ENCODE data around the gene CTTNBP2. TPM values are rescaled to one million over a fixed set of nuclear protein-coding genes. Genes with fewer than 3 reads are reported as not detected.
A peak's percentile ranks its signal among the peaks of the same experiment; 100 is the strongest.

The CTTNBP2 gene
- total and polyA plus RNA-seq, 5 donors from 2014 or later, result not detected

DNA sequence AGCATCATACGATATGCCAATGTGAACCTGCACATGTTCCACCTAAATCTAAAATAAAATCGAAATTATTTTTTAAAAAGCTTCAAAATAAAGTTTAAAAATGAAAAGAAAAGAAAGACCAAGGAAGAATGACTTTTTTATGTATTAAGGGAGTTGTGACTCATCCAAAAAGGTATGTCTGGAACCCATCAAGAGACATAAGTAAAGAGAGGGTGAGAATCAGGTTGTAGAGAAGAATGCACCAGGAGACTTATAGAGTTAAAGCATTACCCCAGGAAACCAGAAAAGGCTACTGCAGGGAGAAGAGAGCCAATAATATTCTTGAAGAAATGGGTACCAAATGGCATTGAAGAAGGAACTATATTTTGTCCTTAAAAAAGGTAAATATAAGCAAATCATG lies 69.8 kb downstream of the CTTNBP2 start:
- Mint-ChIP-seq H3K27ac (no peak overlapping the region), H3K4me3 (peak overlapping the region in 1 of 4 donors; percentile 63), H3K36me3 (no peaks in the 10 kb centered on the region), H3K4me1 (no peaks in the 10 kb centered on the region), H3K27me3 (no peaks in the 10 kb centered on the region), H3K9me3 (no peaks in the 10 kb centered on the region)
- ATAC-seq (ENCODE audit: low read depth in 2 of 2) (no peak), DNase-seq (no peak)
- no peak overlapping the region for H3K4me3 ChIP-seq (ENCODE audit: low read depth, low read length)
- H3K27ac ChIP-seq (ENCODE audit: insufficient read depth, low read length, poor library complexity, severe bottlenecking), result no peak overlapping the region
- H3K4me1 ChIP-seq (ENCODE audit: control insufficient read depth, insufficient read depth, low read length, poor library complexity, severe bottlenecking), result no peaks in the 10 kb centered on the region
- no peaks in the 10 kb centered on the region for H3K27me3 ChIP-seq (ENCODE audit: control insufficient read depth, insufficient read depth, low read length)
- no peaks in the 10 kb centered on the region for H3K36me3 ChIP-seq (ENCODE audit: control insufficient read depth, insufficient read depth, low read length)
- no peaks in the 10 kb centered on the region for H3K9me3 ChIP-seq (ENCODE audit: control insufficient read depth in 2 of 2, low read length in 2 of 2)

DNA sequence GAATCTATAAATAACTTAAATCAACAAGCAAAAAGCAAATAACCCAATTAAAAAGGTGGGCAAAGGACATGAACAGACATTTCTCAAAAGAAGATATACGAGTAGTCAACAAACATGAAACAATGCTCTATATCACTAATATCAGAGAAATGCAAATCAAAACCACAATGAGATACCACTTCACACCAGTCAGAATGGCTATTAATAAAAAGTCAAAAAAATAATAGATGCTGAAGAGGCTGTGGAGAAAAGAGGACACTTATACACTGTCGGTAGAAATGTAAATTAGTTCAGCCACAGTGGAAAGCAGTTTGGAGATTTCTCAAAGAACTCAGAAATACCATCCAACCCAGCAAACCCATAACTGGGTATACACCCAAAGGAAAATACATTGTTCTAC lies 70.6 kb downstream of the CTTNBP2 start:
- Histone ChIP-seq H3K36me3 (ENCODE audit: control insufficient read depth, insufficient read depth, low read length) (no peaks in the 10 kb centered on the region), H3K4me3 (ENCODE audit: low read depth, low read length) (no peak overlapping the region), H3K9me3 (ENCODE audit: control insufficient read depth in 2 of 2, low read length in 2 of 2) (no peaks in the 10 kb centered on the region), H3K27me3 (ENCODE audit: control insufficient read depth, insufficient read depth, low read length) (no peaks in the 10 kb centered on the region), H3K4me1 (ENCODE audit: control insufficient read depth, insufficient read depth, low read length, poor library complexity, severe bottlenecking) (no peaks in the 10 kb centered on the region), H3K27ac (ENCODE audit: insufficient read depth, low read length, poor library complexity, severe bottlenecking) (no peak overlapping the region)
- no peak for DNase-seq
- Mint-ChIP-seq H3K4me1 (no peaks in the 10 kb centered on the region), H3K36me3 (no peaks in the 10 kb centered on the region), H3K4me3 (no peak overlapping the region), H3K27ac (no peak overlapping the region), H3K9me3 (no peaks in the 10 kb centered on the region), H3K27me3 (no peaks in the 10 kb centered on the region)
- no peak for ATAC-seq (ENCODE audit: low read depth in 2 of 2)

DNA sequence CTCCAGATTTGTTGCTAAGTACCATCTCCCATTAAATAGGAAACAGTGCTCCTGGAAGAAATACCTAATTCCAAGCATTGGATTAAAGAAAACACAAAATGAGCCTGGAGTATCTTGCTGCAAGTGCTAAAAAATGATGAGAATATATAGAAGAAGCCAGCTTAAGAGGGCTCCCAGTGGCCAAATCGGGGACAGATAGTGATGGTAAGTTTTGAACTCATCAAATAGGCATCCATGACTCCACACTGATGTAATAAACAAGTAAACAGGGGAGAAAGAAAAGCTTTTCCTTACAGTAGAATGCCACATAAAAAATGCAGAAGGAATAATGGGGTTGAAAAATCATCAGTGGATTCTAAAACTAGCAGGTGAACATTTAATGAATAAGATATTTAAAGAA lies 72.4 kb downstream of the CTTNBP2 start:
- no peaks in the 10 kb centered on the region for H3K4me1 Mint-ChIP-seq

DNA sequence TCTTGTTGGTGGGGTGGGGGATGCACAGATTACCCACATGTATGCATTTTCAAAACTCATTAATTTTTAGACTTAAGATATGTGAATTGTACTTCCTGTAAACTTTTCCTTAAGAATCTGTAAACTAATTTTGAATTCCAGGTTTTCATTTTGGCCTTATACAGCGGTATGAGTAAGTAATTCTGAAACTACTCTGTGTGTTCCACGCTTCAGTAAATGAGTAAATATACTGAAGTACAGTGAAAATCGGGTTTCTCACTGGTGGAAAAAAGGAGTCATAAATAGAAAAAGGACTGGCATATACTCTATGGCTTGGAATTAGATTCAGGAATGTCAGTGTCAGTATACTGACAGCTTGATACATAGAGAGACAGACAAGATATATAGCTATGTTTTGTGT lies 72.8 kb downstream of the CTTNBP2 start:
- H3K27ac ChIP-seq (ENCODE audit: insufficient read depth, low read length, poor library complexity, severe bottlenecking), result no peak overlapping the region
- ATAC-seq (ENCODE audit: low read depth in 2 of 2), result no peak
- H3K9me3 ChIP-seq (ENCODE audit: control insufficient read depth in 2 of 2, low read length in 2 of 2), result no peaks in the 10 kb centered on the region
- Mint-ChIP-seq H3K27ac (no peak overlapping the region), H3K4me1 (no peaks in the 10 kb centered on the region), H3K9me3 (peaks cover 0 to 3% (median 0%) of the 10 kb centered on the region in 7 donors), H3K4me3 (no peak overlapping the region), H3K27me3 (no peaks in the 10 kb centered on the region), H3K36me3 (no peaks in the 10 kb centered on the region)
- DNase-seq, result no peak
- no peaks in the 10 kb centered on the region for H3K4me1 ChIP-seq (ENCODE audit: control insufficient read depth, insufficient read depth, low read length, poor library complexity, severe bottlenecking)
- no peaks in the 10 kb centered on the region for H3K36me3 ChIP-seq (ENCODE audit: control insufficient read depth, insufficient read depth, low read length)
- no peak overlapping the region for H3K4me3 ChIP-seq (ENCODE audit: low read depth, low read length)
- no peaks in the 10 kb centered on the region for H3K27me3 ChIP-seq (ENCODE audit: control insufficient read depth, insufficient read depth, low read length)

More for the DNA sequence above, 72.4 kb downstream of the CTTNBP2 start:
- Histone ChIP-seq H3K9me3 (ENCODE audit: control insufficient read depth in 2 of 2, low read length in 2 of 2) (no peaks in the 10 kb centered on the region), H3K4me1 (ENCODE audit: control insufficient read depth, insufficient read depth, low read length, poor library complexity, severe bottlenecking) (no peaks in the 10 kb centered on the region), H3K27ac (ENCODE audit: insufficient read depth, low read length, poor library complexity, severe bottlenecking) (no peak overlapping the region), H3K4me3 (ENCODE audit: low read depth, low read length) (no peak overlapping the region), H3K27me3 (ENCODE audit: control insufficient read depth, insufficient read depth, low read length) (no peaks in the 10 kb centered on the region), H3K36me3 (ENCODE audit: control insufficient read depth, insufficient read depth, low read length) (no peaks in the 10 kb centered on the region)
- ATAC-seq (ENCODE audit: low read depth in 2 of 2), result no peak
- H3K36me3 Mint-ChIP-seq, result no peaks in the 10 kb centered on the region
- H3K9me3 Mint-ChIP-seq, result peaks cover 0 to 3% (median 0%) of the 10 kb centered on the region in 7 donors
- H3K27ac Mint-ChIP-seq, result no peak overlapping the region
- H3K27me3 Mint-ChIP-seq, result no peaks in the 10 kb centered on the region
- H3K4me3 Mint-ChIP-seq, result no peak overlapping the region
- no peak for DNase-seq

DNA sequence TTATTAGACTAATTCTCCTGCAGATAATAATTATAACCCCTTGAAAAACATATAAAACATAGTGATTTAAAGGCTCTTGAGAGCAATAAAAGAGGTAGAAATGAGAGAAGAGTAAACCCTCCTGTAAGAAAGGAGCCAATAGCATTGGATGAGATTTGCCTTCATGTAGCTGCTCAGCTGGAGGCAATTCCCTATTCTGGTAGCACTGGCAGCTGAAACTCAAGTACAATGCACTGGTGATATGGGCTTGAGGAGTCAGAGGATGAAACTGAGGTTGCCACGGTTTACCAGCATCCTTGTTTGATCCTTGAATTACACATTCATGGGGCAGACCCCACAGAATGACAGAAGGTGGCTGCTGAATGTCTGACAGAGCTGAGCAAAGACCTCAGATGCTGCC lies 76.4 kb downstream of the CTTNBP2 start:
- H3K27me3 Mint-ChIP-seq, result no peaks in the 10 kb centered on the region
- H3K27ac Mint-ChIP-seq, result no peak overlapping the region
- DNase-seq (no peak), ATAC-seq (ENCODE audit: low read depth in 2 of 2) (no peak)
- Histone ChIP-seq H3K27me3 (ENCODE audit: control insufficient read depth, insufficient read depth, low read length) (no peaks in the 10 kb centered on the region), H3K4me3 (ENCODE audit: low read depth, low read length) (no peak overlapping the region), H3K4me1 (ENCODE audit: control insufficient read depth, insufficient read depth, low read length, poor library complexity, severe bottlenecking) (no peaks in the 10 kb centered on the region), H3K36me3 (ENCODE audit: control insufficient read depth, insufficient read depth, low read length) (no peaks in the 10 kb centered on the region), H3K9me3 (ENCODE audit: control insufficient read depth in 2 of 2, low read length in 2 of 2) (no peaks in the 10 kb centered on the region), H3K27ac (ENCODE audit: insufficient read depth, low read length, poor library complexity, severe bottlenecking) (no peak overlapping the region)
- H3K4me1 Mint-ChIP-seq, result no peaks in the 10 kb centered on the region
- peaks cover 0 to 3% (median 0%) of the 10 kb centered on the region in 7 donors for H3K9me3 Mint-ChIP-seq
- H3K4me3 Mint-ChIP-seq, result no peak overlapping the region
- no peaks in the 10 kb centered on the region for H3K36me3 Mint-ChIP-seq

DNA sequence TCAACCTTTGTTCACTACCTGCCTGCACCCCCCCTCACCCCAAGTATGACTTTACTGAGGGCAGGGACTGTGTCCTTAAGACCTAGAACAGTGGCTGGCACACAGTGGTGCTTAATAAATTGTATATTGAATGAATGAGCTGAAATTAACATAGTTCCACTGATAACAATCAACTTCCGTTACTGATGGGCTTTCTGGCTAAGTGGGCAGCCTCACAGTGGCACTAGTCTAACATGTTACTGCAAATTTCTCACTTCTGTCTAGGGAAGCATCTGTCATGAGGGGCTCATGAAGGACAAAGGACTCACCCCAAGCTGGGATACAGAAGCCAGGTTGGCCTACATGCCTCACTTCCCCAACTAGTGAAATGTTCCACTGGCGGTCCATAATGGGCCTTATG lies 79.3 kb downstream of the CTTNBP2 start:
- no peak overlapping the region for H3K27ac ChIP-seq (ENCODE audit: insufficient read depth, low read length, poor library complexity, severe bottlenecking)
- H3K4me3 Mint-ChIP-seq, result no peak overlapping the region
- DNase-seq (no peak), ATAC-seq (ENCODE audit: low read depth in 2 of 2) (no peak)
- no peaks in the 10 kb centered on the region for H3K9me3 ChIP-seq (ENCODE audit: control insufficient read depth in 2 of 2, low read length in 2 of 2)
- no peaks in the 10 kb centered on the region for H3K4me1 ChIP-seq (ENCODE audit: control insufficient read depth, insufficient read depth, low read length, poor library complexity, severe bottlenecking)
- no peak overlapping the region for H3K27ac Mint-ChIP-seq
- no peaks in the 10 kb centered on the region for H3K36me3 Mint-ChIP-seq
- H3K4me1 Mint-ChIP-seq, result no peaks in the 10 kb centered on the region
- no peaks in the 10 kb centered on the region for H3K36me3 ChIP-seq (ENCODE audit: control insufficient read depth, insufficient read depth, low read length)
- H3K4me3 ChIP-seq (ENCODE audit: low read depth, low read length), result no peak overlapping the region
- H3K9me3 Mint-ChIP-seq, result peaks cover 0 to 3% (median 0%) of the 10 kb centered on the region in 7 donors
- no peaks in the 10 kb centered on the region for H3K27me3 ChIP-seq (ENCODE audit: control insufficient read depth, insufficient read depth, low read length)
- H3K27me3 Mint-ChIP-seq, result no peaks in the 10 kb centered on the region

DNA sequence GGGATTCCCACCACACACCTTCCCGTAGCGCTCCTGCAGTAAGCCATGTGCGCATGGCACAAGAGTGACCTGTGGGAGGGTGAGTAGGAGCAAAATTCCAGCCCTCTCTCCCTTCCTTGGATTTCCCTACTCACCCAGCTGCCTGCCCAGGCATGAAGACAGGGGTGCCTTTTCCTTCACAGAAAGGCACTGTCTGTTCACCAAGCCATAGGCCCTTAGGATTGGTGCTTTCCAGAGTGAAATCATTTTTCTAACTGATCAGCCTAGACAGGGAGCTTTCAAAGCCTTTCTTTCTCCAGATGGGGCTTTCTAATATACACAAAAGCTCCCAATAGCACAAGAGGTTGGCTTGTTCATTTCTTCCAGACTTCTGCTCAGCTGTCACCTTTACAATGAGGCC lies 79.7 kb downstream of the CTTNBP2 start:
- no peaks in the 10 kb centered on the region for H3K4me1 Mint-ChIP-seq
- H3K4me3 ChIP-seq (ENCODE audit: low read depth, low read length), result no peak overlapping the region
- no peaks in the 10 kb centered on the region for H3K4me1 ChIP-seq (ENCODE audit: control insufficient read depth, insufficient read depth, low read length, poor library complexity, severe bottlenecking)
- H3K27me3 ChIP-seq (ENCODE audit: control insufficient read depth, insufficient read depth, low read length), result no peaks in the 10 kb centered on the region
- H3K4me3 Mint-ChIP-seq, result no peak overlapping the region
- peaks cover 0 to 3% (median 0%) of the 10 kb centered on the region in 7 donors for H3K9me3 Mint-ChIP-seq
- H3K36me3 ChIP-seq (ENCODE audit: control insufficient read depth, insufficient read depth, low read length), result no peaks in the 10 kb centered on the region
- no peak for DNase-seq
- no peaks in the 10 kb centered on the region for H3K27me3 Mint-ChIP-seq
- no peaks in the 10 kb centered on the region for H3K36me3 Mint-ChIP-seq
- H3K9me3 ChIP-seq (ENCODE audit: control insufficient read depth in 2 of 2, low read length in 2 of 2), result no peaks in the 10 kb centered on the region
- ATAC-seq (ENCODE audit: low read depth in 2 of 2), result no peak
- no peak overlapping the region for H3K27ac Mint-ChIP-seq
- H3K27ac ChIP-seq (ENCODE audit: insufficient read depth, low read length, poor library complexity, severe bottlenecking), result no peak overlapping the region

DNA sequence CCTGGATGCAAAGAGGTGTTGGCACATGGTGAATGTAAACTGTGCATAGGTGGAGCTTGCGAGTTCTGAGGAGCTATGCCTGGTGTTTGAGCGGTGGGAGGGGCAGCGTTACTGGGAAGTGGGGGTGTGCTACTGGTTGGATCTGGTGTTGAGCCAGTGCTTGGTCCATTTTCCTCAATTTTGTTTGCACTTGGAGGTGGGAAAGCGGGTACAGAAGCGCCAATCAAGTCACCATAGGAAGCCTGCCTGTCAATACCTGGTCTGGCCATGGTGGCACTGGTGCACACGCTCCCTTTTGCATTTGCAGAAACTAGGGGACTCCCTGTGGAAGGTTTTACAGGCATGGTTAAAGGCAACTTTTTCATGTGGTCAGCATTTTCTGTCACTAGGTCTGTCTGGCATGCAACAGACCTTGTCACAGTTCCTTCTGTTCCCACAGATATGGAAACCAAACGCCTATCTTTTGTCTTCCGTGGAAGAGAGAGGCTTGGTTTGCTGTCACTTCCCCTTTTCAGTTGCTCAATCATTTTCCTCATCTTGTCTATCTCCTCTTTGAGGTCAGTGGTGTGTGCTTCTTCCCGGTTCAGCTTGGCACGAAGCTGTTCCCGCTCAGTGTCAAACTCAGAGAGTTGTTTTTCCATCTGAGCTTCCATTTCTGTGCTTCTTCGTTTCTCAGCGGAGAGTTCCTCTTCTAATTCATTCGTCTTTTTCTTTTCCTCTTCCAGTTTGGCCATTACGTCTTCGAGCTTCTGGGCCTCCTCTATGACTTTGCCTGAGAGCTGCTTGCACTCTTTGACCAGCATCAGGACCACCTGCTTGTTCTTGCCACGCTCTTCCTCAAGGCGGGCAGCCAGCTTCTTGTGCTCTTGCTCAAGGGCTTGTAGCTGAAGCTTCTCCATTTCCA lies 81.1 kb downstream of the CTTNBP2 start:
- Mint-ChIP-seq H3K27ac (no peak overlapping the region), H3K27me3 (no peaks in the 10 kb centered on the region), H3K9me3 (peaks cover 0 to 1% (median 0%) of the 10 kb centered on the region in 7 donors), H3K4me1 (no peaks in the 10 kb centered on the region), H3K36me3 (no peaks in the 10 kb centered on the region), H3K4me3 (no peak overlapping the region)
- no peaks in the 10 kb centered on the region for H3K36me3 ChIP-seq (ENCODE audit: control insufficient read depth, insufficient read depth, low read length)
- H3K27me3 ChIP-seq (ENCODE audit: control insufficient read depth, insufficient read depth, low read length), result no peaks in the 10 kb centered on the region
- H3K4me3 ChIP-seq (ENCODE audit: low read depth, low read length), result no peak overlapping the region
- no peaks in the 10 kb centered on the region for H3K9me3 ChIP-seq (ENCODE audit: control insufficient read depth in 2 of 2, low read length in 2 of 2)
- DNase-seq, result no peak
- peak in 1 of 2 donors; percentile 37 for ATAC-seq (ENCODE audit: low read depth in 2 of 2)
- no peak overlapping the region for H3K27ac ChIP-seq (ENCODE audit: insufficient read depth, low read length, poor library complexity, severe bottlenecking)
- no peaks in the 10 kb centered on the region for H3K4me1 ChIP-seq (ENCODE audit: control insufficient read depth, insufficient read depth, low read length, poor library complexity, severe bottlenecking)

All from CD4-positive, CD25-positive, alpha-beta regulatory T cell (primary cell).